Mucosa of rectum (tissue), 2 donors: ENCODE results near the gene SLC5A6.

Experiments used
- H3K27ac ChIP-seq, 2 donors: one replicate each; pipeline ENCODE4 v1.7.0; 2013; ENCODE audit warnings: inconsistent platforms in 2 of 2, low read depth in 2 of 2, low read length in 2 of 2
- H3K27me3 ChIP-seq, 2 donors: one replicate each; pipeline ENCODE4 v1.7.0; 2013; ENCODE audit warnings: low read length in 2 of 2; ENCODE audit not compliant: control insufficient read depth in 2 of 2, insufficient read depth in 2 of 2
- H3K36me3 ChIP-seq, 2 donors: one replicate each; pipeline ENCODE4 v1.7.0; 2013; ENCODE audit warnings: low read length in 2 of 2; ENCODE audit not compliant: control insufficient read depth in 2 of 2, insufficient read depth in 2 of 2
- H3K4me1 ChIP-seq, 2 donors: one replicate each; pipeline ENCODE4 v1.7.0; 2013; ENCODE audit warnings: low read length in 2 of 2, mild to moderate bottlenecking in 1 of 2; ENCODE audit not compliant: control insufficient read depth in 2 of 2, insufficient read depth in 2 of 2
- H3K4me3 ChIP-seq, 2 donors: one replicate each; pipeline ENCODE4 v1.7.0; 2013; ENCODE audit warnings: low read length in 2 of 2
- H3K9ac ChIP-seq, 2 donors: one replicate each; pipeline ENCODE4 v1.7.0; 2013; ENCODE audit warnings: low read length in 2 of 2, low read depth in 1 of 2, mild to moderate bottlenecking in 1 of 2
- H3K9me3 ChIP-seq, 2 donors: one replicate each; pipeline ENCODE4 v1.7.0; 2013; ENCODE audit warnings: low read length in 2 of 2; ENCODE audit not compliant: control insufficient read depth in 2 of 2
- donor health status: healthy.
- donor health status: Normal muscosa, but diverticular disease.

Gene SLC5A6

DNA sequence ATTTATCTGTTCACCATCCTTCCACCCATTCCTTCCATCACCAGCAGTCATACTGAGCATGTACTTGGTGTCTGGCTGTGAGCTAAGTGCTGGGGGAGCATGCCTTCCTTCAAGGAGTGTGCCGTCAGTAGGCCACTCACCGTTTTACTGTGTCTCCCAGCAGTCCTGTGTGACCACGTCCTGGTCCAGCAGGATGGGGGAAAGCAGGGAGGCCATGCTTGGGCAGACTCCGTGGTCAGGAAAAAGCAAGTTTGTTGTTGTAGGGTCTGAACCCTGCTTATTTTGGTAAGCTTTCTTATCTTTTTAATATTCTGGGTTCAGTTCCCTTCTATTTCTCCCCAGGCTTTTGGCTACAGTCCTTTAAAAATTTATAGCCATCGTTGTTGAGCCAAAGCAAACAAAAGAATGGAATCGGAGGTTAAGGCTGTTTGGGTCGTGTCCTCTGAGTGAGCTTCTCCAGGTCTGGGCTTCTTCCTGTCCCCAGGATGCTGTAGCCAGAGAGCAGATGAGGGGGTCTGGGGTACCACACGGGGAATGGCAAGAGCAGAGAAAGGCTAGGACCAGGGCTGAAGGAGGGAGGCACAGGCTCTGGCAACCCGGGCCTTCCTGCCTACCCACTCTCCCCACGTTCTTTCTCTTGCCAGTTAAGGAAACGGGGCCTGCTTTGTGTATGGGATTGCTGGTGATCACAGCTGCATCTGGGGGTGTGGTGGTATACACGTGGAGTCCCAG lies 37.3 kb upstream of the SLC5A6 start:
- no peak overlapping the region for H3K4me3 ChIP-seq
- no peak overlapping the region for H3K9ac ChIP-seq
- peaks cover 0 to 5% of the 10 kb centered on the region in 2 donors for H3K4me1 ChIP-seq
- no peak overlapping the region for H3K27ac ChIP-seq
- H3K27me3 ChIP-seq: peaks cover 14% of the 10 kb centered on the region in 2 donors
- H3K9me3 ChIP-seq: no peaks in the 10 kb centered on the region
- peaks cover 0 to 1% of the 10 kb centered on the region in 2 donors for H3K36me3 ChIP-seq

DNA sequence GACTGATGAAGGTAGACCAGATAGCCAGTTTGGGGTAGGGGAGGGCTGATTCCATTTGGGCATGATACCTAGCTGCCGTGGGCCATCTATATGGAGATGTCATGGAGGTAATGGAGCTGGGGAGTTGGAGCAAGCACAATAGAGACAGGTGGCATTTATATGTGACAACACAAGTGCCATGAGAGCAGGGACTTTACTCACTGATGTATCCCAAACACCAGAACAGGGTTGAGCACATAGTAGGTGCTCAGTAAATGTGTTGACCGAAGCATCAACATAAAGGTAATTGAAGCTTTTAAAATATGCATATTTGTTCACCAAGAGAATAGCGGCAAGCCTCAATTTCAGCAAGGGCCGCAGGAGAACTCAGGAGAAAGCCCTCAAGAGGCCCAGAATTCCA lies 35.8 kb upstream of the SLC5A6 start:
- no peaks in the 10 kb centered on the region for H3K9me3 ChIP-seq
- no peak overlapping the region for H3K27ac ChIP-seq
- no peak overlapping the region for H3K9ac ChIP-seq
- peaks cover 9 to 12% of the 10 kb centered on the region in 2 donors for H3K27me3 ChIP-seq
- H3K36me3 ChIP-seq: peaks cover 11 to 14% of the 10 kb centered on the region in 2 donors
- H3K4me3 ChIP-seq: no peak overlapping the region
- H3K4me1 ChIP-seq: peaks cover 0 to 5% of the 10 kb centered on the region in 2 donors

DNA sequence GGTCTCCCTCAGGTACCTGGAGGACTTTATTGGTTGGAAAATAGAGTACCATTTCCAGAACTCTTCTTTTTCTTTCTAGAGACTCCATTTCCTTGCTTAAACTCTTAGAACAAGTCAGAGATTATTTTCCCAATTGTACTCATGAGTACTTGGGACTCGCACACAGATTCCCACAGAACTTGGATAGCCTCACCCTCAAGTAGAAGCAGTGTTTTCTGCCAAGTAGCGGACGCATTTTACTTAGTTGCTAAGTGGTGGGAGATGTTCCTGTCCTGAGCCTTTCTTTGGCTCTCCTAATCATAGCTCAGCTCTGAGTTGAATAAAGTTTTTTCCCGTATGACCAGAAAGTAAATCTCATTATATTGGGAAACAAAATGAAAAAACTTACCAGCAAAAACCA lies 33.6 kb upstream of the SLC5A6 start:
- no peak overlapping the region for H3K27ac ChIP-seq
- H3K9me3 ChIP-seq: no peaks in the 10 kb centered on the region
- H3K4me1 ChIP-seq: peaks cover 0 to 5% of the 10 kb centered on the region in 2 donors
- H3K36me3 ChIP-seq: peaks cover 34 to 35% of the 10 kb centered on the region in 2 donors
- H3K27me3 ChIP-seq: peaks cover 4% of the 10 kb centered on the region in 2 donors
- H3K4me3 ChIP-seq: no peak overlapping the region
- no peak overlapping the region for H3K9ac ChIP-seq

DNA sequence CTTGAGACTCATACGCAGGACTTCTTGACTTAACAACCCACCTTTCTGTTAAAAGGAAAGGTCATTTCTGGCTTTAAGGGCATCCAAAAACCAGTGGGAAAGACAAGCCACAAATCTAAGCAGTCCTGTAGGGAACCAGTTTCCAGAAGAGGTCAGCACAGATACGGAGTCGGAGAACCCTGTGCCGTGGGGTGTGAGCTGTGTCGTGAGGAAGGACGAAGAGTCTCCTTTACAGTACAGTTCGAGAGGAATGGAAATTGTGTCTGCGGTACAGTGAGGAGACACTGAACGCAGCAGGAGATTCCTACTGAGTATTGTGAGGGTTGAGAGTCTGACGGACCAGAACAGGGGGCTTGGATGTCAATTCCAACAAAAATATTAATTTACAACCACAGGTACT lies 33.0 kb upstream of the SLC5A6 start:
- H3K27ac ChIP-seq: no peak overlapping the region
- no peak overlapping the region for H3K9ac ChIP-seq
- peaks cover 39 to 40% of the 10 kb centered on the region in 2 donors for H3K36me3 ChIP-seq
- H3K4me1 ChIP-seq: peaks cover 0 to under 1% of the 10 kb centered on the region in 2 donors
- H3K9me3 ChIP-seq: no peaks in the 10 kb centered on the region
- no peak overlapping the region for H3K4me3 ChIP-seq
- H3K27me3 ChIP-seq: peaks cover 2 to 4% of the 10 kb centered on the region in 2 donors

DNA sequence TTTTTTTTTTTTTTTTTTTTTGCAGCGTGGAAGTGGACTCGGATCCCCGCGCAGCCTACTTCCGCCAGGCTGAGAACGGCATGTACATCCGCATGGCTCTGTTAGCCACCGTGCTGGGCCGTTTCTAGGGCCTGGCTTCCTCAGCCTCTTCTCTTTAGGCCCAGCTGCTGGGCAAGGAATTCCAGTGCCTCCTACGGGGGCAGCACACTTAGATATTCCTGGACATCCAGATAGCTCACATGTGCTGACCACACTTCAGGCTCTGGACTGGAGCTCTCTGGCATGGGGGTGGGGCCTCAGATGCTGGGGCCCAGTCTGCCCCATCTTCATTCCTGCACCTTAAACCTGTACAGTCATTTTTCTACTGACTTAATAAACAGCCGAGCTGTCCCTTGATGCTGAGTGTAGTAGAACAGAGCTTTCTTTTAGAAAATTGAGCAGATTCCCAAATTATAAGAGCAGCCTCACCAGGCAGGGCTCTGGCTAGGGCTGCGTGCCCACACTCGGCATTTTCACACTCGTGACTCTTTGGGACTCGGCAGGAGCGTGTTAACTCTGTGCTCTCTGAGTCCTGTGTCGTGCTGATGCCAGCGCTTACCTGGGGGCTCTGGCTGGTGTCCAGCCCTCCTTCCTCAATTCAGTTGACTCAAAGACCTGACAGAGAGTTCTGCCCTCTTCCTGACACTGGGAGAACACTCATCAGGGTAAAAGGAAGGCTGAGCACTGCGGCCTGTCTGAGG lies 31.5 kb upstream of the SLC5A6 start:
- Histone ChIP-seq H3K4me1 (no peaks in the 10 kb centered on the region), H3K27ac (no peak overlapping the region), H3K9me3 (no peaks in the 10 kb centered on the region), H3K9ac (no peak overlapping the region), H3K4me3 (no peak overlapping the region), H3K27me3 (no peaks in the 10 kb centered on the region), H3K36me3 (peaks cover 51 to 52% of the 10 kb centered on the region in 2 donors)

DNA sequence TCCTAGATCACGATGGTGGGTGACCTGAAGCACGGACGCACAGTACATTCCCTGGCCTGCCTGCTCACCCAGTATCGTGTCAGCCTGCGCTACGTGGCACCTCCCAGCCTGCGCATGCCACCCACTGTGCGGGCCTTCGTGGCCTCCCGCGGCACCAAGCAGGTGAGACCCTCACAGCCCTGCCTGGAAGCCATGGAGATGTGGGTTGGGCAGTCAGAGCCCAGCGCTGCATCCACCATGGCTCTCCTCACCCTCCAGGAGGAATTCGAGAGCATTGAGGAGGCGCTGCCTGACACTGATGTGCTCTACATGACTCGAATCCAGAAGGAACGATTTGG lies 30.5 kb upstream of the SLC5A6 start:
- Histone ChIP-seq H3K9me3 (no peaks in the 10 kb centered on the region), H3K36me3 (peaks cover 61 to 62% of the 10 kb centered on the region in 2 donors), H3K4me3 (no peak overlapping the region), H3K4me1 (no peaks in the 10 kb centered on the region), H3K27ac (no peak overlapping the region), H3K27me3 (no peaks in the 10 kb centered on the region), H3K9ac (no peak overlapping the region)

DNA sequence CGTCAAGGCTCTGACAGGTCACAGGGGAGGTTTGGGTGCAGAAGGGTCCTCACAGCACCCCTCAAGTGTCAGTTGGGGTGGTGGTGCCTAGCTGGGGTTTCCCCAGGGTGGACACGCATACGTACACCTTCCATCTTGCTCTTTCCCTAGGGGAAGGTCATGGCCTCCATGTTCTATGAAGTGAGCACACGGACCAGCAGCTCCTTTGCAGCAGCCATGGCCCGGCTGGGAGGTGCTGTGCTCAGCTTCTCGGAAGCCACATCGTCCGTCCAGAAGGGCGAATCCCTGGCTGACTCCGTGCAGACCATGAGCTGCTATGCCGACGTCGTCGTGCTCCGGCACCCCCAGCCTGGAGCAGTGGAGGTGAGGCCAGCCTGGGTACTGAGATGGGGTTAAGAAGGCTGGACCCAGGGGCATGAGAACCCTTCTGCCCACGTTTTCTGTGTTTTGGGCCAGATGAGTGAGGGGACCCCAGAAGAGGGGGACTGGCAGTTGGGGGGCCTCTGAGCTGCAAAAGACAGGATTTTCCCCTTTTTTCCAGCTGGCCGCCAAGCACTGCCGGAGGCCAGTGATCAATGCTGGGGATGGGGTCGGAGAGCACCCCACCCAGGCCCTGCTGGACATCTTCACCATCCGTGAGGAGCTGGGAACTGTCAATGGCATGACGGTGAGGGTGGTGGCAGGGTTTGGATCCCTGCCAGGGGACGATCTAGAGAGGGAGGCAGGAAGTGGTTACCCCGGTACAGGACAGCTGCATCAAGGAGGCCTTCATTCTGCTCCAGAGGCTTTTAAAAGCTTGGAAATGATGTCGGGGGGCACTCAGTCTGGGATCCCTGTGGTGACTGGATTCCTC lies 29.9 kb upstream of the SLC5A6 start:
- no peak overlapping the region for H3K27ac ChIP-seq
- H3K4me1 ChIP-seq: no peaks in the 10 kb centered on the region
- H3K4me3 ChIP-seq: no peak overlapping the region
- no peaks in the 10 kb centered on the region for H3K9me3 ChIP-seq
- peaks cover 66 to 67% of the 10 kb centered on the region in 2 donors for H3K36me3 ChIP-seq
- H3K27me3 ChIP-seq: no peaks in the 10 kb centered on the region
- H3K9ac ChIP-seq: no peak overlapping the region

DNA sequence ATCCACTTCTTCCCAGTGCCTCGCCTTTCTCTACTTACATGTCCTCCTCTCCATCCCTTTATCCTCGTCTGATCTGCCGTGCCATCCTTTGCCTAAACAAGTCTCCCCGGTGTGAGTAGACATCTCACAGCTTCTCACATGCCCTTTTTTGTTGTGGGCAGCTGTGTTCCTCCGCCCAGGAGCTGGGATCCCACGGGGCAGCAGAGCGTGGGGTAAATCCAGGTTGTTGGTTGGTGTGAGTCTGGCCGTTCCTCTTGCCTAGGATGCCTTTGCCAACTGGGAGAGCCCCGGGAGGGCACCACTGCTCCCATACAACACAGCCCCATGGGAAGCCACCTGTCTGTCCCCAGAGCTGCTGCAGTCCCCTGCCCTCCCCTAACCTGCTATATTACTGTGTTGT lies 28.3 kb upstream of the SLC5A6 start:
- H3K9ac ChIP-seq: no peak overlapping the region
- H3K9me3 ChIP-seq: no peaks in the 10 kb centered on the region
- no peaks in the 10 kb centered on the region for H3K4me1 ChIP-seq
- no peak overlapping the region for H3K4me3 ChIP-seq
- H3K27ac ChIP-seq: no peak overlapping the region
- H3K36me3 ChIP-seq: peaks cover 75 to 79% of the 10 kb centered on the region in 2 donors
- no peaks in the 10 kb centered on the region for H3K27me3 ChIP-seq

DNA sequence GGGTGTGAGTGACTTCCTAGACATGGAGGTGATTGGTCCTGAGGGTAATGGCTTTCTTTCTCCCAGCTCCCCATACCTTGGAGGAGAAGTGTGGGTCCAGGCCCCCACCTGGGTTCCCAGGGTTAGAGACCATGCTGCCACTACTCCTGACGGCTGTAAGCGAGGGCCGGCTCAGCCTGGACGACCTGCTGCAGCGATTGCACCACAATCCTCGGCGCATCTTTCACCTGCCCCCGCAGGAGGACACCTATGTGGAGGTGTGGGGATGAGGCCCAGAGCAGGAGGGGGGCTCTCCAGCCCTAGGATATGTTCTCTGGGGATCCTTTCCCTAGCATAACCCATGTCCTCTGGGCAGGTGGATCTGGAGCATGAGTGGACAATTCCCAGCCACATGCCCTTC lies 26.9 kb upstream of the SLC5A6 start:
- Histone ChIP-seq H3K27ac (no peak overlapping the region), H3K27me3 (no peaks in the 10 kb centered on the region), H3K36me3 (peaks cover 81 to 89% of the 10 kb centered on the region in 2 donors), H3K4me3 (no peak overlapping the region), H3K9ac (no peak overlapping the region), H3K9me3 (no peaks in the 10 kb centered on the region), H3K4me1 (no peaks in the 10 kb centered on the region)
